HG03280 (cell line): ENCODE results near the gene CA12.

Source experiments
- ATAC-seq: cut with Tn5 transposase; IDR thresholded peaks from one replicate; pipeline ENCODE4 v1.9.1; 2021; ENCODE audit warnings: mild to moderate bottlenecking, moderate library complexity; ENCODE audit not compliant: unreplicated experiment

Gene CA12

GRCh38 chr15:63402498-63403253 lies 21.0 kb upstream of the CA12 start:
- no peak for ATAC-seq

GRCh38 chr15:63401714-63402497 lies 20.3 kb upstream of the CA12 start:
- ATAC-seq = no peak

- ATAC-seq = no peak
Observed at GRCh38 chr15:63401078-63401477, 19.4 kb upstream of the CA12 start.

- no peak for ATAC-seq
Observed at GRCh38 chr15:63398456-63398855, 16.8 kb upstream of the CA12 start.

- ATAC-seq = no peak
Observed at GRCh38 chr15:63396152-63396928, 14.7 kb upstream of the CA12 start.

- no peak for ATAC-seq
Observed at GRCh38 chr15:63395730-63396151, 14.1 kb upstream of the CA12 start.

- no peak for ATAC-seq
Observed at GRCh38 chr15:63392361-63393009, 10.8 kb upstream of the CA12 start.

- no peak for ATAC-seq
Observed at GRCh38 chr15:63391669-63392360, 10.2 kb upstream of the CA12 start.

GRCh38 chr15:63390689-63391088 lies 9.0 kb upstream of the CA12 start:
- no peak for ATAC-seq

GRCh38 chr15:63389902-63390670 lies 8.4 kb upstream of the CA12 start:
- ATAC-seq = no peak

- no peak for ATAC-seq
Observed at GRCh38 chr15:63388511-63388910, 6.9 kb upstream of the CA12 start.

GRCh38 chr15:63387748-63388493 lies 6.3 kb upstream of the CA12 start:
- no peak for ATAC-seq

GRCh38 chr15:63385911-63386531 lies 4.4 kb upstream of the CA12 start:
- ATAC-seq = no peak

- no peak for ATAC-seq
Observed at GRCh38 chr15:63384906-63385305, 3.3 kb upstream of the CA12 start.

- ATAC-seq = no peak
Observed at GRCh38 chr15:63382966-63383710, 1.5 kb upstream of the CA12 start.

GRCh38 chr15:63380808-63381282 lies 801 bp downstream of the CA12 start:
- ATAC-seq = no peak

- no peak for ATAC-seq
Observed at GRCh38 chr15:63380151-63380807, 1.4 kb downstream of the CA12 start.
